ENCODE results near the gene IMMP2L.

Gene IMMP2L

DNA sequence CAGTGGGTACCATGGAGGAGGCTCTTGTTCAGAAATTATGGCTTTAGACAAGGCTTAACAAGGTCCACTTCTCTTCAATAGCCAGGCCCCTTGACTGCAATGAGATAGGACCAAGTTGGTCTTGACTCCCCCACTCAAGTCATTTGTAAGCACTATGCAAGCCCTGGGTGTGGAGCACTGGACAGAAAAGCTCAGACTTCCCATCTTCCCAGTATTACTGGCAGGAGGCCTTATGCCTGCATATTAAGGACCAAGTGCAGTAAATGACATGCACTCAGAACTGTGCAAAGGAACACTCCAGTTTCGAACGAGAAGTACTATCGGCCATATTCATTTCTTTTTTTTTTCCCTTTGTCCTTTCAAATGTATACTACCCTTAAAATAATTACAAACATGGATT lies 789.7 kb downstream of the IMMP2L start:
- DNase-seq, result no peak

DNA sequence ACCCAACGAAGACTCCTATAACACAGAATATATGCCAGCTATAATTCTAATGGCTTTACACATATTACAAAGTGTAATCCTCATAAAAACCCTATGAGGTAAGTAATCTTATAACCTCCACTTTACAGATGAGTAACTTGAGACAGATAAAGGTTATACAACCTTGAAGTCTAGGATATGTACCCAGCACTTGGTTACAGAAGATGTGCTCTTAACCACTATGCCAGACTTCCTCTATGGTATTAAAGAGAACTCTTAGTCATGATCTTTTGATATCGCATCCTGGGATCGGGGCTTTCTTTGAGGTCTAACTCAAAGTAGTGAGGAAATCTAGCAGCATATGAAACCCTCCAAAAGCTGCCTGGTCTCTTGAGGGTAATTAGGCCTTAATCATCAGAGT lies 790.6 kb downstream of the IMMP2L start:
- no peak for DNase-seq

DNA sequence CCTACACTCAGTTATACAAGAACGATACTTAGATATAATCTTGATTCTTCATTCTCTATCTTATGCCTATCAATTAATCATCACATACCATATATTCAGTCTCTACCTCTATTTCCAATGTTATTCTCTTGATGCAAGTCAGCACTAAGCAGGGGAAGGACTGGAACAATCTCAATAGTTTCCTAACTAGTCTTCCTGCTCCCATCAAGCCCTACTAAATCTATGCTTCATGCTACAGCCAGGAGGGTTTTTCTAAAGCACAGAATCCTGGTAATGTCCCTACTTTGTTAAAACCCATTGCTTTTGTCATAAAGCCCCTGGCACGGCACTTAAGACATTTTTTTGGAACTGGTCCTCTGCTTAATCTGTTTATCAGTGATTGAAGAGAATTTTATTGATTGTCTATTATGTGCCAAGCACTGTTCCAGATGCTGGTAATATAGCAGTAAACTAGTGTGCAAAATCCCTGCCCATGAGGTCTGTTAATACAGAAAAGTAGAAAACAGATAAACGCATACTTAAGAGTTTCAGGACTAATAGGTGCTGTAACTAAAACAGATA lies 794.7 kb downstream of the IMMP2L start:
- no peak for DNase-seq

- no peak for DNase-seq
These were observed 795.4 kb downstream of the IMMP2L start for GRCh38 chr7:110766864-110767263.

- DNase-seq, result no peak
These were observed 797.4 kb downstream of the IMMP2L start for GRCh38 chr7:110764852-110765251.

- DNase-seq, result no peak
These were observed 799.6 kb downstream of the IMMP2L start for GRCh38 chr7:110762546-110763225.

DNA sequence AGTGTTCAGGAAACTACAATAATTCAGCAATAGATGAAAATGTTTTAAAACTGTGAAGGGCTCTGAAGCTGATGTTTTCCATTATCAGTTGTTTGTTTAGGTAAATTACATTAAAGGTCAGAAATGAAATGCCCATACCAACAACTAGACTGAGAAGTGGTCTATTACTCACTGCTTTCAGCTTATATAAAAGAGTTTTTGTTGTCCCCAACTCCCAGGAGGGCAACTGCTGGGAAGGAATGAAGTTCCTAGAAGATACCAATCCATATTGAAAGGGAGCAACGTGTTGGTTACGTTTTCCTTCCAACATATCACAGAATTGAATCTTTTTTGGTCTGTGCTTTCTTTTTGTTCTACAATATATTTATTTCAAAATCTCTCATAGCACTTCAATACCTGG lies 802.0 kb downstream of the IMMP2L start:
- no peak for DNase-seq

- no peak for DNase-seq
These were observed 803.2 kb downstream of the IMMP2L start for GRCh38 chr7:110759069-110759468.

DNA sequence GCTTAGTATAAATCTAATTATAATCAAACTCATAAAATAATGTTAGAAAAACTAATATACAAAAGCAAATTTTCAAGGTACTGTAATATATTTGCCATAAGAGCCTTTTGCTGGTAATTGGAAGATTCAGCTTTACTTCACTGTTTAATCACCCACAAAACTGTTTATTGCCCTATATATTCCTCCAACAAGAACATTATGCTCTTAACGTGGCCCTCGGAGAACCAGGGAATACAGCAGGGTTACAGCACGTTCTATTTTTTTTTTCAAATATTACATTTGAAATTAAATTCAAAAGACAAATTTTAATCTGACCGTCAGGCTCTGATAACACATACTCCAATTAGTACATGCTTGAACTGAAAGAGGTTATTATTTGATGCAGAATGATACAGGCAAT lies 807.6 kb downstream of the IMMP2L start:
- DNase-seq, result no peak

DNA sequence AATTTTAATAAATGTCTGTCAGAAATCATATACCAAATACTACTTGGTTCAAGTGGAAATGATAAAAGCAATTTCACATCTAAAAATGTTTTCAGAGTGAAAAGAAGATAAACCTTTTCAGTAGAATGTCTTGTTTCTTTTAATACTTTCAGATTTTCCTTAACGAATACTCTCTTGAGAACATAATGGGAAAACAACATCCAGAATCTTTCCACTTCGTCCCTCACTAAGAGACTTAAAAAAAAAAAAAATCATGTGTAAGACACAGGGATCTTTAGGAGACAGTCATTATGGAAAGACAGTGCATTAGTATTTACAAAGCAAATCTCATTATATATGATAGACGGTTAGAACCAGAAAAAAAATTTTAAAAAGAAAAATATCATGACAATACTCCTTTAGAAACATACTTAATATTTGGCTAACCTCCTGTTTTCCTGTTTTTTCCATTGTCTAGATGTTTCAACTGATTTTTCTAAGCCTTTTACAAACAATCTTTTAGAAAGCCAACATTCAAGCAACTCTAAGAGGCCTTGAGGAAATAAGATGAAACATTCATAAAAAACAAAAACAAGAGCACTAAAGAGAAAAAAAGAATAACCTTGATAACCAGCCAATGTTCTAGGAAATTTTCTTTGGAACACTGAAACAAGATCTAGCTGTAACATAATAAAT lies 811.2 kb downstream of the IMMP2L start:
- no peak for DNase-seq

DNA sequence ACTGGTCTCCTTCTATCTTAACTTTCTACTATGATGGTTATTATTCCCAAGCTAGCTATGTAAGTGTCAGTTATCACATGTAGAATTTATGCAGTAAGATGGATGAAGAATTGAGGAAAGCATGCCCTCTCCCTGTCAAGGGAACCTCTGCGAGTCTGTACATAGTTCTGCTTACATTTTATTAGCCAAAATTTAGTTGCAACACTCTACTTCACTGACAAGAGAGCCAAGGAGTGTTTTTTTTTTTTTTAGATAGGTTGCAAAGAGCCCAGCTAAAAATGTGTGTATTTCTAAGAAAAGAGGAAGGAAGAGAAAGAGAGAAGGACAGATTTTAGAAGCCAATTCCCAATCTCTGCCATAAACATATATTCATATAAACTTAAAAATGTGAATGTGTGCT lies 829.1 kb downstream of the IMMP2L start:
- no peak for DNase-seq

GRCh38 chr7:110724811-110725210 lies 837.5 kb downstream of the IMMP2L start:
- DNase-seq, result no peak

- no peak for DNase-seq
These were observed 840.9 kb downstream of the IMMP2L start for GRCh38 chr7:110721395-110721794.

GRCh38 chr7:110720626-110721025 lies 841.7 kb downstream of the IMMP2L start:
- no peak for DNase-seq

DNA sequence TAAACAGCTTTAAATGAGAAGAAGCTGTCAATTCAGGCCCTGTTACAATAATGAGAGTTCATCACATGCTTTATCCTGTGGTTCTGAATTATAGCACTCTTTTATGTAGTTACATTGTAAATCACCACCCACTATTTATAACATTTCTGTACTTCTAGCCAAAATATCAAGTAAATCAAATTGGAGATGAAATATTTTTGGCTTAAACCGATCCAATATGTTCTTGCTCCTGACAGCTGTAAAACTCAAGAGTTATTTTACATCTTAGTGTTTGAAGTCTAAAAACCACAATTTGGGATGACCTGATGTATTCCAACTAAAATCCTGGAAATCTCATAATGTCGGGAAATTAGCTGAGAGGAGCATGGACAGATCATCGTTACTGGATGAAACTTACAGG lies 842.6 kb downstream of the IMMP2L start:
- DNase-seq, result no peak

DNA sequence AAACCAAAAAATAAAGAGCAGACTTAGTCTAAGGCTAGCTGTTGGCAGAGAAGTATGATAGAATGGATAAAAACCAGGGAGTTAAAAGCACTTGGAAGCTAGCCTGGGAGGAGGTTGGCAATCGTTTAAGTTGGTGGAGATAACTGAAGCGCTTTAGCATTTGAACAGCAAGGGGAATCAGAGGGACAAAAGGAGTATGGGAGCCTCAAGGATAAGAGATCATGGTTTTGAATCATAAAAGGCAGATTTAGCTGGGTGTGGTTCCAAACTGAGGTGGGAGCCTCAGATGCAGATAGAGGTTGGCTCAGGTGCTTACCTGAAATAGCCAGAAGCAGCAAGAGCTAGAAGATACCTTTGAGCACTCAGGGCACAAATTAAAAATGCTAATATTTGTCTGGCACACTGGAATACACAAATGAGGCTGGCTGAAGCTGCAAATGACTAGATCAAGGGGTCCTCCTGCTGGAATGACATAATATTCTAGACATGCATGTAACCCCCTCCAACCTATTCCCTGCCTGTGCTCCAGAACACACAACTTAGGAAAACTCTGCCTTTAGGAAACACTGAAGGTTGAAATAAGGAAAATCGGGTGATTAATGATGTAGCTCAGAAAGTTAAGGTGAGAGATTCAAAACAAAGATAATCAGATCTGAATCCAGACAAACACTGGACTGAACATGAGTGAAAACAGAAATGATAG lies 843.6 kb downstream of the IMMP2L start:
- no peak for DNase-seq

GRCh38 chr7:110704225-110704624 lies 858.1 kb downstream of the IMMP2L start:
- no peak for DNase-seq

- no peak for DNase-seq
These were observed 863.7 kb downstream of the IMMP2L start for GRCh38 chr7:110698576-110698975.

DNA sequence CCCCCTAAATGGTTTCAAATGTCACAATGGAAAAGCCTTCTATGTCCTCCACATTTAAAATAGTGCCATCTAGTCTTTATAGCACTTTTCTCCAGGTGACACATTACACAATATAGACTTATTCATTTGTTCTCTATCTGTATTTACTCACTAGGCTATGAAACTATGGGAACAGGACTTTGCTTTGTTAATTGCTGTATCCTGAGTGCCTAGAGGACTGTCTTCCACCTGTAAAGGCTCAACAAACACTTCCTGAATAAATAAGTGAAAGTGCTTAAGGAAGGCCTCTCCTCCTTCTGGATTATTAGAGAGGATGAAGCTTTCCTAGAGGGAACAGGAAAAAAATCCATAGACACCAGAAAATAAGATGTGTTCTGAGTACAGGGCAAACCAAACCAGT lies 868.9 kb downstream of the IMMP2L start:
- no peak for DNase-seq

DNA sequence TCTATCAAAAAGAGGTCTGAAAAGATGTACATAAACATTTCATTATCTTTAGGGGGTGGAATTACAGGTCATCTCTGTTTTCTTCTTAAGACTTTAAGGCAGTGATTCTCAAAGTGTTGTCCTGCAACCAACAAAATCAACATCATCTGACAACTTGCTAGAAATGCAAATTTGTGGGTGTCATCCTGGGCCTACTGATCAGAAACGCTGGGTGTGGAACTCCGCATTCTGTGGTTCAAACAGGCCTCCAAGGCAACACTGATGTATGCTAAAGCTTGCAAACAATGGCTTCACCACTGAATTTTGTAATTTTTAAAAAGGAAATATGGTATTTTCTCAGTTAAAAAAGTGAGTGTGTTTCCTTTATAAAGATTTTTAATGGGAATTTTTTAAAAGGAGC lies 873.4 kb downstream of the IMMP2L start:
- DNase-seq, result no peak

DNA sequence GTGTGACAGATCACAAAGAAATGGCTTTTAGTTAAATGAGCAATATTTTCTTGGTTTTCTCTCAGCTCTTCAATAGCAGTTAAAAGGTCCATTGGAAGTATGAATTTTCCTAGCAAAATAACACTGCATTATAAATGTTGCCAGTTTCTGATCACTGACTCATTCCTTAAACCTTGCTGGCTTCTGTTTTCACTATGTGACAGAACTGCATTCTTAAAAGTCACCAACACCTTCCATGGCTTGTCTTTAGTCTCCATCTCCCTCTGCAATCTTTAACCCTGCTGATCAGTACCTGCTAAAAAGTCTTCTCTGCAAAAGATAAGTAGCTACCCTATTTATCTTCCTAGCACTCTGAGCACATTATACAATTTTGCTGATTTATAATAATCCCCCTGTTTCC lies 876.4 kb downstream of the IMMP2L start:
- DNase-seq, result no peak

DNA sequence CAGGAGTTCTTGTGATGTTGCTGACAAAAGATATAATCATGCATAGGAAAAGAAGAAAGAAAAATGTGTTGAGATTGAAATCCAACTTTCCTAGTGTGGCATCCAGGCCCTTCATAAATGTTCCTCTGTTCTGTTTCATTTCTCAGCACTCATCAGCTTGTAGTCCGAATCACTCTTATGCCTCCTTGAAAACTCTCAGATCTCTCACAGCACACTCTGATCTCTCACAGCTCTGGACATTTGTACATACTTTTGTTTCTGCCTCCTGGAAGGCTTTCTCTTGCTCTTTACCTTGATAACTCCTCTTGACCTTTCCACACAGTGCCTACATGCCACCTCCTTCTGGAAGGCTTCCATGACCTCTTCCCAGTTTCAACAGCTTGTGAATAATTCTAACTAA lies 880.4 kb downstream of the IMMP2L start:
- no peak for DNase-seq

- no peak for DNase-seq
These were observed 884.9 kb downstream of the IMMP2L start for GRCh38 chr7:110677405-110677804.

GRCh38 chr7:110676785-110677184 lies 885.5 kb downstream of the IMMP2L start:
- no peak for DNase-seq
